ENCODE measurements around the gene ITPRIPL1.

The ITPRIPL1 gene

GRCh38 chr2:96340493-96341414 lies 15.6 kb downstream of the ITPRIPL1 start:
- DNase-seq (ENCODE audit: low read depth in 2 of 2), result peak in 1 of 2 donors; percentile 54
- no peak for TF ChIP-seq CTCF (IDR thresholded peaks at IDR 0.05; ENCODE audit: low read depth, low read length)
- H3K4me3 ChIP-seq (replicated peaks in 1 of 2; ENCODE audit: low read depth in 2 of 2, low read length in 2 of 2), result no peak overlapping the region

GRCh38 chr2:96341641-96342040 lies 16.5 kb downstream of the ITPRIPL1 start:
- TF ChIP-seq CTCF (IDR thresholded peaks at IDR 0.05; ENCODE audit: low read depth, low read length), result no peak
- DNase-seq (ENCODE audit: low read depth in 2 of 2), result no peak
- H3K4me3 ChIP-seq (replicated peaks in 1 of 2; ENCODE audit: low read depth in 2 of 2, low read length in 2 of 2), result no peak overlapping the region

- peak; percentile 41 to 73 for DNase-seq (ENCODE audit: low read depth in 2 of 2)
- H3K4me3 ChIP-seq (replicated peaks in 1 of 2; ENCODE audit: low read depth in 2 of 2, low read length in 2 of 2), result no peak overlapping the region
- no peak for TF ChIP-seq CTCF (IDR thresholded peaks at IDR 0.05; ENCODE audit: low read depth, low read length)
These were observed 17.0 kb downstream of the ITPRIPL1 start for GRCh38 chr2:96342085-96342484.

GRCh38 chr2:96344011-96344410 lies 18.9 kb downstream of the ITPRIPL1 start:
- no peak overlapping the region for H3K4me3 ChIP-seq (replicated peaks in 1 of 2; ENCODE audit: low read depth in 2 of 2, low read length in 2 of 2)
- peak in 1 of 2 donors; percentile 53 for DNase-seq (ENCODE audit: low read depth in 2 of 2)
- no peak for TF ChIP-seq CTCF (IDR thresholded peaks at IDR 0.05; ENCODE audit: low read depth, low read length)

- TF ChIP-seq CTCF (IDR thresholded peaks at IDR 0.05; ENCODE audit: low read depth, low read length), result peak; percentile 30
- no peak overlapping the region for H3K4me3 ChIP-seq (replicated peaks in 1 of 2; ENCODE audit: low read depth in 2 of 2, low read length in 2 of 2)
- DNase-seq (ENCODE audit: low read depth in 2 of 2), result no peak
These were observed 20.3 kb downstream of the ITPRIPL1 start for GRCh38 chr2:96345438-96345837.

GRCh38 chr2:96345868-96346462 lies 20.8 kb downstream of the ITPRIPL1 start:
- TF ChIP-seq CTCF (IDR thresholded peaks at IDR 0.05; ENCODE audit: low read depth, low read length), result no peak
- DNase-seq (ENCODE audit: low read depth in 2 of 2), result no peak
- no peak overlapping the region for H3K4me3 ChIP-seq (replicated peaks in 1 of 2; ENCODE audit: low read depth in 2 of 2, low read length in 2 of 2)
